Fibroblast of skin of left quadriceps (primary cell): Measurements from ENCODE around the gene NPIPA2.
"Not testable (repeated sequence)": the region's sequence is repeated elsewhere in the genome, so short reads cannot be mapped to it uniquely, and the experiment has no call there.

Experiments used
- DNase-seq, 2 experiments: peaks; one replicate each; pipeline ENCODE4 v3.0.0-alpha.2; 2013; ENCODE audit warnings: low read depth in 2 of 2

Gene NPIPA2

DNA sequence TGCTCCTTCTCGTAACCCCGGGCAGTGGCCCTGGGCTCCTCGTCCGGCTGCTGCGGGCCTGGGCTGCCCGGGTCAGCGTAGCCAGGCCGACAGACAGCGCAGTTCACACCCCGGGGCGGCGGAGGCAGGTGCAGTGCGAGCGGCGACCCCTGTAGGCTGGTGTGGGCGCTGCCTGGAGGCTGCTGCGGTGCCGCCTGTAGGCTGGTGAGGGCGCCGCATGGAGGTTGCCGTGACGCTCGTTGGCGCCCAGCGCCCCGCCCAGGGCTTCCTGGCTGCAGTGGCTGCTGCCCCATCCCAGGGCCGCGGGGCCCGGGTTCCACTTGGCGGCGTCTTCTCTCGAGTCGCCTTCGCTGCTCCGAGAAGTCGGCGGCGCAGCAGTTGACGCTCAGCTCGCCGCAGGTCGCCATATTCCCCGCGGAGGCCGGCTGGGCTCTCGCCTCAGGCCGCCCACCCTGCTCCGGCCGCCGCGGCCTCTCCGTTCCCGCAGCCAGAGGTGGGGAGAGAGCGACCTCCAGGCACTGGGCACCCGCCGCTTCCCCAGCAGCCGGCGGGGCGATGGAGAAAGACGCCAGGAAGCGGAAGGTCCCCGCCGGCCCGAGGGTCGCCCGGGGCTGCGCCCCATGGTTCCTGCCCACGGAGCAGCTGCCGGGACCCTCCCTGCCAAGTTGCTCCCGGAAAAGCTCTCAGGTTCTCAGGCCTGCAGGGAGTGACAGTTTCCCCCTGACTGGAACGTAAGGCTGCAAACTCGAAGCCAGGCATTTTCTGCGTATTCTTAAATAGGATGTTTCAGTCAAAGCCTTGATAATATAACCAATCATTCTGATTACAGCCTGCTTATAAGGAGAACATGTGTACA is at the start of gene NPIPA2:
TSS of gene NPIPA2 (plus strand) at position 261 of the 856 bp plus-strand sequence. CDS start 5,533 bp downstream, outside the sequence.
- not testable (repeated sequence) for DNase-seq

- DNase-seq, result not testable (repeated sequence)
These were observed 48.2 kb upstream of the NPIPA2 start, which contains the start of gene PLA2G10 for GRCh38 chr16:14694129-14694528. Gene PLA2G10, minus strand, starts transcription at chr16:14694308. Its CDS starts 79 bp downstream, at chr16:14694229.

DNA sequence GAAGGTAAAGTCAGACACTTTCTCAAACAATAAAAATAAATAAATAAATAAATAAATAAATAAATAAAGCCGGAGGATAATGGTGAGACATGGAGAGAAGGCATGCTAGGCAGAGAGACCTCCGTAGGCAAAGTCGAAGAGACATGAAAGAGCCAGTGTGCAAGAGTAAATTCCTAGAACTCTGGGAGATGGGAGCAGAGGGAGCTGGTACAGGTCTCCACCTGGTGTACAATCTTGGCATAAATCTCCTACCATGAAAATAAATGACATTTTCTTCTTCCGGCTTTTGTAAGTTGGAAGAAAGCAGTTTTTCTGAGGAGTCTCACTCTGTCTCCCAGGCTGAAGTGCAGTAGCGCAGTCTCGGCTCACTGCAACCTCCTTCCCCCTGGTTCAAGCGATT is 40.5 kb upstream of the NPIPA2 start:
- DNase-seq, result not testable (repeated sequence)

DNA sequence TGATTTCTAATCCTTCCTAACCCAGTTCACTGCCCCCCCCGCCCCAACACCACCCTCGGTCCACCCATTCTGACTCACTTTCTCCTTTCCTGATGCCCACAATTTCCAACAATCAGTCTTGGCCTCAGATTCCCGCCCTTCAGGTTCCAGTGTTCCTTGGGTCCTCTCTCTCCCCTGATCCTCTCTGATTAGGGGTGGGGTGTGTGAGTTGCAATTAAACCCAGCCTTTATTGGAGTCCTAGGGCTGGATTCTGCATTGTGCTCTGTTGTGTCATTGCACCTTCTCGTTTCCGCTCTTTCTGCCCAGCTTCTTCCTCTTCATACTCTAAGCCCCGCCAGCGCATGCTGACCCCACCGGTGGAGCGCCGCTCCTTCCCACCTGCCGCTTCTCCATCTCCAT is 39.7 kb upstream of the NPIPA2 start:
- not testable (repeated sequence) for DNase-seq

GRCh38 chr16:14703156-14704011 is 38.9 kb upstream of the NPIPA2 start, which contains the start of gene NPIPA3:
Gene NPIPA3, plus strand, starts transcription at chr16:14703411. Its CDS starts 5,533 bp downstream, at chr16:14708944.
- not testable (repeated sequence) for DNase-seq

- not testable (repeated sequence) for DNase-seq
These were observed 9.1 kb upstream of the NPIPA2 start for GRCh38 chr16:14733233-14733632.

- not testable (repeated sequence) for DNase-seq
These were observed 1.4 kb upstream of the NPIPA2 start for GRCh38 chr16:14740832-14741385.

DNA sequence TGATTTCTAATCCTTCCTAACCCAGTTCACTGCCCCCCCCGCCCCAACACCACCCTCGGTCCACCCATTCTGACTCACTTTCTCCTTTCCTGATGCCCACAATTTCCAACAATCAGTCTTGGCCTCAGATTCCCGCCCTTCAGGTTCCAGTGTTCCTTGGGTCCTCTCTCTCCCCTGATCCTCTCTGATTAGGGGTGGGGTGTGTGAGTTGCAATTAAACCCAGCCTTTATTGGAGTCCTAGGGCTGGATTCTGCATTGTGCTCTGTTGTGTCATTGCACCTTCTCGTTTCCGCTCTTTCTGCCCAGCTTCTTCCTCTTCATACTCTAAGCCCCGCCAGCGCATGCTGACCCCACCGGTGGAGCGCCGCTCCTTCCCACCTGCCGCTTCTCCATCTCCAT is 539 bp upstream of the NPIPA2 start:
- DNase-seq, result not testable (repeated sequence)

GRCh38 chr16:14773654-14774053 is 31.3 kb downstream of the NPIPA2 start:
- DNase-seq, result not testable (repeated sequence)

DNA sequence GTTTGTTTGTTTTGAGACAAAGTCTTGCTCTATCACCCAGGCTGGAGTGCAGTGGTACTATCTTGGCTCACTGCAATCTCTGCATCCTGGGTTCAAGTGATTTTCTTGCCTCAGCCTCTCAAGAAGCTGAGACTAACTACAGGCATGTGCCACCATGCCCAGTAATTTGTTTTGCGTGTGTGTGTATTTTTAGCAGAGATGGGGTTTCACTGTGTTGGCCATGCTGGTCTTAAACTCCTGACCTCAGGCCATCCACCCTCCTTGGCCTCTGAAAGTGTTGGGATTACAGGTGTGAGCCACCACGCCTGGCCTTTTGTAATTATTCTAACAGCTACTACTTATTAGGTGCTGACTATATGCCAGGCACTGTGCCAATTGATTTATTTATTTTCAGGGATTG is 33.3 kb downstream of the NPIPA2 start:
- not testable (repeated sequence) for DNase-seq

DNA sequence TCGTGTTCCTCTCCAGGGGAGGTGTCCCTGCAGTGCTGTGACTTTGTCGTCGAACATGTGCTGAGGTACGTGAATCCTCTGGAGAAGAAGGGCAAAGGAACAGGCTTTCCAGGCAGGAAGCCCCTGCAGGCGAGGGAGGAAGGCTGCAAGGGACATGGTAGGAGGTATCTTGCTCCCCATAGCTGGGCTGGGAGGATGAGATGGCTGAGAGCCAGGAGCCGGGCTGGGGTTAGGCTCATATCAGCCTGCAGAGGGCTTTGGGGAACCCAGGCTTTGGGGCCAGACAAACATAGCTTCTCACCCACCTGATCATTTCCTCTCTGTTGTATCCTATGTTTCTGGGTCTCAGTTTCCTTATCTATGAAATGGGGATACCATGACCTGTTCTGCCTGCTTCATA is 34.4 kb downstream of the NPIPA2 start:
- DNase-seq, result not testable (repeated sequence)

DNA sequence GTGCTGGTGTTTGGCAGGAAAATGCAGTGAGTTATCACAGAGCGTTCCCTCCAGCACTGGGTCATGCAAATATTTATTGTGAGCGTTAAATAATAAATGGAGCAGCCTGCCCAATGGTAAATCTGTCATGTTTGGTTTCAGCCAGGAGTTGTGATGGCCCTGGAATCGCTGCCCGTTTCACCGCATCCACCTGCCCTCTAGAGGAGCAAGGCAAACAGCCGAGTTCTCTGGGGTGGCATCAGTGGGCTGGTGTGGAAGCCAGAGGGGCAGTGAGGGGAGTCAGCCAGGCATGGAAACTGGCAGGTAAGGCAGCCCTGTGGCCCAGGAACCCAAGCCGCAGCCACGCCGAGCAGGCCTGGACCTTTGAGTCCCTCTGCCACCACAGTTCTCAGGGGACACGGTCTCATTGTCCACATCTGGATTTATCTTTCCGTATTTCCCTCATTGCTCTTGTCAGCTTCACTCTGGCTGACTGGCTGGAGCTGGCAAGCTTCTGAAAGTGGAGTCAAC is 37.1 kb downstream of the NPIPA2 start:
- DNase-seq, result not testable (repeated sequence)

- DNase-seq, result not testable (repeated sequence)
These were observed 43.8 kb downstream of the NPIPA2 start for GRCh38 chr16:14786180-14786579.

DNA sequence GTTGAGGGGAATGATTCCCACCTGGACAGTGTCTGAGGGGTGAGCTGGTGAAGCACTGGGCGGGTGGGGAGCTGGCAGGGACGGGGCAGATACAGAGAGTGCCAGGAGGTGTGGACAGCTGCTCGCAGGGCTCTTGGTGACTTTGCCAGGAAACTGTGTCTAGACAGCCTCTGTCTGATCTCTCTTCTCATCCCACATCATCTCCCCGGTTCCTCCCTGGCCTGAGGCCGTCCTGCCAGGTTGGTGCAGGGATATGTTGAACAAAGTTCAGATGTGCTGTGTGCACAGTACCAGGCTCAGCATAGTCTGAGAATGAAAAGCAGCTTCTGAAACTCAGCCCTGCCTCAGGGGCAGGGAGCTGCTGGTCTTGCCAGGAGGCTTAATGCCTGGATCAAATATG is 47.2 kb downstream of the NPIPA2 start:
- not testable (repeated sequence) for DNase-seq

GRCh38 chr16:14790320-14790956 is 48.1 kb downstream of the NPIPA2 start:
- not testable (repeated sequence) for DNase-seq

DNA sequence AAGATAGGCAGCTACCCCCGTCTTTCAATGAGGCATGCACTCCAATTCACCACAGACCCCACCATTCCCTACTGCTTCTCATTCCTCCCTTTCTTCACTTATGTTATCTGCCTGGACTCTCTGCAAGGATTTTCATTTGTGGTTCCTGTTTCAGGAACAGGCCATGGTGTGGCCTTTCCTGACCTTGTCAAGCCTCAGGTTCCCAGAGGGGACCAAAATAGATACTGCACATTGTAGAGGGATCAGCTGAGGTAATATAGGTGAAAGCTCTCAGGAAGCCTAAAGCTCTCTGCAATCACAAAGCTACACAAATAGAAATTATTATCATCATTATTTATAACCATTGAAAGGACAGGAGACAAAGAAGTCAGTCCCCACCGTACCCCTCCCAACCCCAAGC is 50.6 kb downstream of the NPIPA2 start:
- not testable (repeated sequence) for DNase-seq

DNA sequence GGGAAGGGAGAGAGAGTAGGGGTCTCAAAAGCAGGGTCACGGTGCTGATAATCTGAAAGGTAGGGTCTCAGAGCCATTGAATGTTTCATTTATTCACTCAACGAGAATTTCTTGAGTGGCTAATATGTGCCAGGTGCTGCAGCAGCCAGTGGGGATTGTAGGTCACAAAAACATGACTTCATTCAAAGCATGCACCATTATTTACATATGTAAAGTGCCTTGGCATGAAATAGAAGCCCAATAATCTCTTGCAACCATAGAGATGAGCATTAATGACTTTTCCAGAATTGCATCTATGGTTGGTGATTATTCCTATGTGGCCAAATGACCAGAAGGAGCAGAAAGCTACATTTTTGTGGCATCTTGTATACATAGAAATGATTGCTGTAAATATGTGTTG is 55.2 kb downstream of the NPIPA2 start:
- DNase-seq, result not testable (repeated sequence)

- not testable (repeated sequence) for DNase-seq
These were observed 61.2 kb downstream of the NPIPA2 start for GRCh38 chr16:14803577-14803976.

DNA sequence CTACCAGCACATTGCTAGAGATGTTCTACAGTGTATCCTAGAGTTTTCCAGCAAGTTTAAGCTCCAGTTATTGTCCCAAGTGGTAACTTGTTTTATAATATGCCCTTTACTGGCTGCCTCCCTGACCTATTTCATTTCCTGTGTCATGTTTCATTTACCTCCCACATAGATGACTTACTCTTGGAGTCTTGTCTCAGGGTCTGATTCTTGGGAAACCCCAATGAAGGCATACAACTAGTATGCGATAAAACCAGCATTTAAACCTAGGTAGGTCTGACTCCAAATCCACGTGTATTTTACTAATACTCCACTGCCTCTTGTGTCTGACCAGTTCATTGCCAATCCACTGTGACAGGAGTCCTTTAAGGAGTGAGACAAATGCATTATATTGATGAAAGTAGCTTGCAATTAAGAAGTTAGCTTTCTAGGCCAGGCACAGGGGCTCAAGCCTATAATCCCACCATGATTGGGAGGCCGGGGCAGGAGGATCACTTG is 64.9 kb downstream of the NPIPA2 start:
- DNase-seq, result not testable (repeated sequence)

DNA sequence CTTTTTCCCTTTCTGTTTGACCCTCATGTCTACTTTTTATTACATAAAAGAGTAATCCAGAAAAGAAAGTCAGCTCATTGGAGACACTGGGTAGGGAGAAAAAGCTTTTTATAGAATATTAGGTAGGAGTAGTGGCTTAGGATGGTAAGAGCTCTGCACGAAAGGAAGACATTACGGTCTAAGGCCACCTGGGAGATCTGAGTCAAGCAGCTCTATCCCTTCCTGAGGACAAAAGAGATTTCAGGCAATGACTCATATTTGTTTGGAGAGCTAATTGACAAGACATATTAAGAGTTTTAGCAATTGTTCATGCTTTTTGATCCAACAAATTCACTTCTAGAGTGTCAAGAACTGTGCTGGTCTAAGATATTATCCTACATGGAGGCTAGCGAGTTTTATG is 71.6 kb downstream of the NPIPA2 start:
- DNase-seq, result not testable (repeated sequence)
